ENCODE results near the gene AGAP9.
A peak's percentile ranks its signal among the peaks of the same experiment; 100 is the strongest.
"Not testable (repeated sequence)": the region's sequence is repeated elsewhere in the genome, so short reads cannot be mapped to it uniquely, and the experiment has no call there.

AGAP9 gene

GRCh38 chr10:47523475-47523874 lies at the start of gene AGAP9:
AGAP9 (minus strand) TSS chr10:47523638; CDS start chr10:47523526, 112 bp downstream.
- not testable (repeated sequence) for DNase-seq (ENCODE audit: low spot score)

GRCh38 chr10:47571138-47571912 lies 47.9 kb upstream of the AGAP9 start:
- DNase-seq (ENCODE audit: low spot score): not testable (repeated sequence)

- not testable (repeated sequence) for DNase-seq (ENCODE audit: low spot score)
These were observed 43.3 kb upstream of the AGAP9 start for GRCh38 chr10:47566757-47567156.

GRCh38 chr10:47566108-47566699 lies 42.8 kb upstream of the AGAP9 start:
- not testable (repeated sequence) for DNase-seq (ENCODE audit: low spot score)

GRCh38 chr10:47565517-47565920 lies 42.1 kb upstream of the AGAP9 start:
- DNase-seq (ENCODE audit: low spot score): not testable (repeated sequence)

GRCh38 chr10:47564953-47565352 lies 41.5 kb upstream of the AGAP9 start:
- not testable (repeated sequence) for DNase-seq (ENCODE audit: low spot score)

- DNase-seq (ENCODE audit: low spot score): not testable (repeated sequence)
These were observed 40.9 kb upstream of the AGAP9 start for GRCh38 chr10:47564318-47564717.

GRCh38 chr10:47560452-47560851 lies 37.0 kb upstream of the AGAP9 start:
- DNase-seq (ENCODE audit: low spot score): not testable (repeated sequence)

- DNase-seq (ENCODE audit: low spot score): not testable (repeated sequence)
These were observed 36.4 kb upstream of the AGAP9 start for GRCh38 chr10:47559718-47560308.

- not testable (repeated sequence) for DNase-seq (ENCODE audit: low spot score)
These were observed 34.7 kb upstream of the AGAP9 start for GRCh38 chr10:47558109-47558508.

GRCh38 chr10:47557616-47558015 lies 34.2 kb upstream of the AGAP9 start:
- DNase-seq (ENCODE audit: low spot score): not testable (repeated sequence)

- not testable (repeated sequence) for DNase-seq (ENCODE audit: low spot score)
These were observed 31.9 kb upstream of the AGAP9 start for GRCh38 chr10:47555334-47555733.

GRCh38 chr10:47554552-47554951 lies 31.1 kb upstream of the AGAP9 start:
- DNase-seq (ENCODE audit: low spot score): not testable (repeated sequence)

- DNase-seq (ENCODE audit: low spot score): not testable (repeated sequence)
These were observed 30.4 kb upstream of the AGAP9 start for GRCh38 chr10:47553860-47554247.

GRCh38 chr10:47553214-47553859 lies 29.9 kb upstream of the AGAP9 start:
- peak; percentile 80 for DNase-seq (ENCODE audit: low spot score)

GRCh38 chr10:47552719-47553118 lies 29.3 kb upstream of the AGAP9 start:
- peak; percentile 70 for DNase-seq (ENCODE audit: low spot score)

- DNase-seq (ENCODE audit: low spot score): not testable (repeated sequence)
These were observed 23.8 kb upstream of the AGAP9 start for GRCh38 chr10:47547286-47547685.

- not testable (repeated sequence) for DNase-seq (ENCODE audit: low spot score)
These were observed 13.0 kb upstream of the AGAP9 start for GRCh38 chr10:47536430-47536829.

- not testable (repeated sequence) for DNase-seq (ENCODE audit: low spot score)
These were observed 21.1 kb downstream of the AGAP9 start for GRCh38 chr10:47502313-47502712.

- DNase-seq (ENCODE audit: low spot score): not testable (repeated sequence)
These were observed 29.2 kb downstream of the AGAP9 start for GRCh38 chr10:47494226-47494625.

GRCh38 chr10:47491600-47491999 lies 31.8 kb downstream of the AGAP9 start, which contains the start of gene FAM25G:
FAM25G (minus strand) TSS chr10:47491700; CDS start chr10:47491674, 26 bp downstream.
- not testable (repeated sequence) for DNase-seq (ENCODE audit: low spot score)

GRCh38 chr10:47489630-47490029 lies 33.8 kb downstream of the AGAP9 start:
- DNase-seq (ENCODE audit: low spot score): not testable (repeated sequence)
